Liver (tissue), 9 donors: ENCODE measurements around the gene IFNA5. TPM values are rescaled to one million over a fixed set of nuclear protein-coding genes. Genes with fewer than 3 reads are reported as not detected.

Source experiments
- DNase-seq: peaks from one replicate; pipeline ENCODE4 v3.0.0-alpha.2; 2017; ENCODE audit warnings: low spot score
- H3K27ac ChIP-seq, 2 donors: one replicate each; pipeline ENCODE4 v1.7.0; 2013; ENCODE audit warnings: inconsistent platforms in 2 of 2, low read length in 2 of 2, control low read depth in 1 of 2, low read depth in 1 of 2, mild to moderate bottlenecking in 1 of 2
- H3K27me3 ChIP-seq, 4 donors: one replicate each; pipeline versions ENCODE4 v1.6.1 to v1.7.0; 2013; ENCODE audit warnings: low read length in 3 of 4, inconsistent platforms in 1 of 4, mild to moderate bottlenecking in 1 of 4, moderate library complexity in 1 of 4; ENCODE audit not compliant: control insufficient read depth in 4 of 4, insufficient read depth in 4 of 4
- H3K36me3 ChIP-seq, 4 donors: one replicate each; pipeline versions ENCODE4 v1.6.1 to v1.7.0; 2013; ENCODE audit warnings: low read length in 3 of 4, mild to moderate bottlenecking in 3 of 4, low read depth in 1 of 4, moderate library complexity in 1 of 4; ENCODE audit not compliant: control insufficient read depth in 4 of 4, insufficient read depth in 3 of 4
- H3K4me1 ChIP-seq, 4 donors: one replicate each; pipeline versions ENCODE4 v1.6.1 to v1.7.0; 2013; ENCODE audit warnings: low read length in 3 of 4, mild to moderate bottlenecking in 3 of 4, moderate library complexity in 1 of 4; ENCODE audit not compliant: control insufficient read depth in 4 of 4, insufficient read depth in 4 of 4
- H3K4me3 ChIP-seq, 3 donors: one replicate each; pipeline versions ENCODE4 v1.6.1 to v1.7.0; 2013; ENCODE audit warnings: low read length in 3 of 3, control low read depth in 1 of 3, low read depth in 1 of 3, mild to moderate bottlenecking in 1 of 3
- H3K9ac ChIP-seq, 2 donors: one replicate each; pipeline ENCODE4 v1.7.0; 2013; ENCODE audit warnings: low read length in 2 of 2, mild to moderate bottlenecking in 2 of 2, moderate library complexity in 2 of 2, control low read depth in 1 of 2, low read depth in 1 of 2
- H3K9me3 ChIP-seq, 4 donors: one replicate each; pipeline versions ENCODE4 v1.6.1 to v1.7.0; 2013; ENCODE audit warnings: low read length in 3 of 4; ENCODE audit not compliant: control insufficient read depth in 4 of 4
- EGR1 ChIP-seq, 2 donors: IDR thresholded peaks; 2 replicates each; pipeline ENCODE4 v1.6.1; 2016 to 2018; ENCODE audit warnings: antibody characterized with exemption in 2 of 2, low read depth in 2 of 2
- FOXA2 ChIP-seq: IDR thresholded peaks from 2 replicates; pipeline ENCODE4 v1.6.1; 2016; ENCODE audit warnings: antibody characterized with exemption
- GABPA ChIP-seq, 2 donors: IDR thresholded peaks in 1 of 2; conservative IDR thresholded peaks in 1 of 2; 2 replicates each; pipeline ENCODE4 v1.6.1; 2016; ENCODE audit warnings: antibody characterized with exemption in 2 of 2, mild to moderate bottlenecking in 1 of 2, moderate library complexity in 1 of 2
- HNF4A ChIP-seq, 2 donors: conservative IDR thresholded peaks; 2 replicates each; pipeline ENCODE4 v1.6.1; 2016; ENCODE audit warnings: antibody characterized with exemption in 2 of 2, mild to moderate bottlenecking in 2 of 2
- HNF4G ChIP-seq: IDR thresholded peaks from 2 replicates; pipeline ENCODE4 v1.6.1; 2016; ENCODE audit warnings: antibody characterized with exemption
- JUND ChIP-seq, 2 donors: IDR thresholded peaks; 2 replicates each; pipeline ENCODE4 v1.6.1; 2016; ENCODE audit warnings: antibody characterized with exemption in 2 of 2
- MAX ChIP-seq: IDR thresholded peaks from 2 replicates; pipeline ENCODE4 v1.6.1; 2016; ENCODE audit warnings: antibody characterized with exemption
- NR2F2 ChIP-seq: IDR thresholded peaks from 2 replicates; pipeline ENCODE4 v1.6.1; 2016; ENCODE audit warnings: antibody characterized with exemption
- RAD21 ChIP-seq, 2 donors: IDR thresholded peaks; 2 replicates each; pipeline ENCODE4 v1.6.1; 2016; ENCODE audit warnings: antibody characterized with exemption in 2 of 2, mild to moderate bottlenecking in 2 of 2
- REST ChIP-seq: IDR thresholded peaks from 2 replicates; pipeline ENCODE4 v1.6.1; 2016; ENCODE audit warnings: antibody characterized with exemption, mild to moderate bottlenecking
- RXRA ChIP-seq, 2 donors: IDR thresholded peaks; 2 replicates each; pipeline ENCODE4 v1.6.1; 2017 to 2018; ENCODE audit warnings: antibody characterized with exemption in 2 of 2, mild to moderate bottlenecking in 1 of 2
- SP1 ChIP-seq: IDR thresholded peaks from 2 replicates; pipeline ENCODE4 v1.6.1; 2018; ENCODE audit warnings: antibody characterized with exemption, mild to moderate bottlenecking
- TAF1 ChIP-seq: conservative IDR thresholded peaks from 2 replicates; pipeline ENCODE4 v1.6.1; 2016; ENCODE audit warnings: antibody characterized with exemption, mild to moderate bottlenecking
- YY1 ChIP-seq: IDR thresholded peaks from 2 replicates; pipeline ENCODE4 v1.6.1; 2016; ENCODE audit warnings: antibody characterized with exemption, mild to moderate bottlenecking
- WGBS: extraction: QIAGEN DNeasy Blood & Tissue Kit; methylation state at CpG from one replicate; pipeline ENCODE4 v1.1.7; 2013; 5-methylcytosine and 5-hydroxymethylcytosine counted together
- polyA plus RNA-seq, 2 donors: library from polyadenylated mRNA; stranded (reverse) in 1 of 2; unstranded in 1 of 2; fragments of 200-250 nt in 1 of 2; fragments of >200 nt in 1 of 2; fragmentation: Nextera tagmentation in 1 of 2; extraction: Ambion mirVana in 1 of 2; gene quantifications; one replicate each; pipeline versions ENCODE4 v1.2.1 to v1.2.3, GENCODE V29; 2013 to 2015
- total RNA-seq, 2 donors: library from RNA; depleted of rRNA; stranded (reverse); fragments of >200 nt; gene quantifications; one replicate each; pipeline ENCODE4 v1.2.3, GENCODE V29; 2014
- TF ChIP-seq, protein P1 (sequence below): IDR thresholded peaks from 2 replicates; pipeline ENCODE4 v1.6.1; 2016; ENCODE audit warnings: antibody characterized with exemption
- TF ChIP-seq, protein P2 (sequence below): IDR thresholded peaks from 2 replicates; pipeline ENCODE4 v1.6.1; 2016; ENCODE audit warnings: antibody characterized with exemption
- TF ChIP-seq, protein P3 (sequence below): fragments of 150-350 bp; IDR thresholded peaks from 2 replicates; pipeline ENCODE4 v1.5.1; 2017; ENCODE audit warnings: improper control_type of control experiment, low read depth, low read length; ENCODE audit not compliant: missing input control
- donor health status: healthy.
- donor health status: healthy.
- donor health status: healthy.
- donor health status: healthy.
- donor health status: healthy.

The IFNA5 gene
- total RNA-seq = under 1 TPM in 1 of 2 donors, not detected in 1; 0.25 TPM
- not detected for polyA plus RNA-seq

DNA sequence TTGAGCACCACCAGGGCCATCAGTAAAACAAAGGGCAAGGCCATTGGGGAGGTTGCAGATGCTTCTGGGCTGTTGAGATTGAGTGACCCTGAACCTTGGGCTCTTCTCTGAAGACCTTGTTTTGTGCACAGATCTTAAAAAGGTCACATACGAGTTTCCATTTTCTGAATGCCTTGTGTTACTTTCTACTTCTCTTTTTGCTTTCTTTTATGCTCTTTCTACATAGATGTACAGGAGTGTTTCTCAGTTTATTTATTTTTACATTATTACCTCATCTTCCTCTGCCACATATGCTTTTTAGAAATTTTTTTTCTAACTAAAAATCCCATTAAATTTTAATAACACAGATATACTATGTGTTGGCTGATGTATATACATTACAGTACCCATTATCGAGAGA, at the start of gene IFNA5:
IFNA5 (minus strand) TSS at position 101 of the 400 bp plus-strand sequence; CDS start at position 44, 57 bp downstream.
- Histone ChIP-seq H3K27me3 (peaks cover 0 to 2% (median 0%) of the 10 kb centered on the region in 4 donors), H3K9ac (no peak within 1 kb of the TSS), H3K36me3 (no peaks in the 10 kb centered on the region), H3K27ac (no peak within 1 kb of the TSS), H3K4me1 (no peaks in the 10 kb centered on the region), H3K9me3 (no peaks in the 10 kb centered on the region), H3K4me3 (no peak within 1 kb of the TSS)
- 81% methylated on average over 2 of the region's 2 CpGs for WGBS
- no peak for TF ChIP-seq REST
- no peak for TF ChIP-seq RAD21 (IDR thresholded peaks at IDR 0.05)
- TF ChIP-seq YY1 = no peak
- TF ChIP-seq FOXA2 = no peak
- no peak for TF ChIP-seq JUND (IDR thresholded peaks at IDR 0.05)
- no peak for TF ChIP-seq SP1
- TF ChIP-seq NR2F2 = no peak
- TF ChIP-seq RXRA (IDR thresholded peaks at IDR 0.05) = no peak
- TF ChIP-seq HNF4A (conservative IDR thresholded peaks at IDR 0.05) = no peak
- TF ChIP-seq, protein P1, sequence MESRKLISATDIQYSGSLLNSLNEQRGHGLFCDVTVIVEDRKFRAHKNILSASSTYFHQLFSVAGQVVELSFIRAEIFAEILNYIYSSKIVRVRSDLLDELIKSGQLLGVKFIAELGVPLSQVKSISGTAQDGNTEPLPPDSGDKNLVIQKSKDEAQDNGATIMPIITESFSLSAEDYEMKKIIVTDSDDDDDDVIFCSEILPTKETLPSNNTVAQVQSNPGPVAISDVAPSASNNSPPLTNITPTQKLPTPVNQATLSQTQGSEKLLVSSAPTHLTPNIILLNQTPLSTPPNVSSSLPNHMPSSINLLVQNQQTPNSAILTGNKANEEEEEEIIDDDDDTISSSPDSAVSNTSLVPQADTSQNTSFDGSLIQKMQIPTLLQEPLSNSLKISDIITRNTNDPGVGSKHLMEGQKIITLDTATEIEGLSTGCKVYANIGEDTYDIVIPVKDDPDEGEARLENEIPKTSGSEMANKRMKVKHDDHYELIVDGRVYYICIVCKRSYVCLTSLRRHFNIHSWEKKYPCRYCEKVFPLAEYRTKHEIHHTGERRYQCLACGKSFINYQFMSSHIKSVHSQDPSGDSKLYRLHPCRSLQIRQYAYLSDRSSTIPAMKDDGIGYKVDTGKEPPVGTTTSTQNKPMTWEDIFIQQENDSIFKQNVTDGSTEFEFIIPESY = no peak
- no peak for TF ChIP-seq TAF1
- TF ChIP-seq, protein P2, sequence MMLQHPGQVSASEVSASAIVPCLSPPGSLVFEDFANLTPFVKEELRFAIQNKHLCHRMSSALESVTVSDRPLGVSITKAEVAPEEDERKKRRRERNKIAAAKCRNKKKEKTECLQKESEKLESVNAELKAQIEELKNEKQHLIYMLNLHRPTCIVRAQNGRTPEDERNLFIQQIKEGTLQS = no peak
- no peak for DNase-seq

GRCh38 chr9:21350787-21351186, 45.7 kb upstream of the IFNA5 start, which contains the start of gene IFNA6:
IFNA6 (minus strand) TSS chr9:21350887; CDS start chr9:21350887, 0 bp downstream.
- no peak within 1 kb of the TSS for H3K9ac ChIP-seq
- H3K4me3 ChIP-seq = no peak within 1 kb of the TSS
- 85% methylated on average over 1 of the region's 1 CpG for WGBS
- TF ChIP-seq GABPA (IDR thresholded peaks at IDR 0.05 in 1 of 2, conservative IDR thresholded peaks at IDR 0.05 in 1 of 2) (no peak), RXRA (IDR thresholded peaks at IDR 0.05) (no peak), MAX (no peak), HNF4A (conservative IDR thresholded peaks at IDR 0.05) (no peak), RAD21 (IDR thresholded peaks at IDR 0.05) (no peak), EGR1 (IDR thresholded peaks at IDR 0.05; ENCODE audit: low read depth in 2 of 2) (no peak), HNF4G (no peak), TAF1 (no peak), SP1 (no peak), YY1 (no peak), NR2F2 (no peak)
- TF ChIP-seq, protein P3, sequence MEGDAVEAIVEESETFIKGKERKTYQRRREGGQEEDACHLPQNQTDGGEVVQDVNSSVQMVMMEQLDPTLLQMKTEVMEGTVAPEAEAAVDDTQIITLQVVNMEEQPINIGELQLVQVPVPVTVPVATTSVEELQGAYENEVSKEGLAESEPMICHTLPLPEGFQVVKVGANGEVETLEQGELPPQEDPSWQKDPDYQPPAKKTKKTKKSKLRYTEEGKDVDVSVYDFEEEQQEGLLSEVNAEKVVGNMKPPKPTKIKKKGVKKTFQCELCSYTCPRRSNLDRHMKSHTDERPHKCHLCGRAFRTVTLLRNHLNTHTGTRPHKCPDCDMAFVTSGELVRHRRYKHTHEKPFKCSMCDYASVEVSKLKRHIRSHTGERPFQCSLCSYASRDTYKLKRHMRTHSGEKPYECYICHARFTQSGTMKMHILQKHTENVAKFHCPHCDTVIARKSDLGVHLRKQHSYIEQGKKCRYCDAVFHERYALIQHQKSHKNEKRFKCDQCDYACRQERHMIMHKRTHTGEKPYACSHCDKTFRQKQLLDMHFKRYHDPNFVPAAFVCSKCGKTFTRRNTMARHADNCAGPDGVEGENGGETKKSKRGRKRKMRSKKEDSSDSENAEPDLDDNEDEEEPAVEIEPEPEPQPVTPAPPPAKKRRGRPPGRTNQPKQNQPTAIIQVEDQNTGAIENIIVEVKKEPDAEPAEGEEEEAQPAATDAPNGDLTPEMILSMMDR = no peak
- TF ChIP-seq, protein P2 = no peak
- TF ChIP-seq, protein P1 = no peak
- no peak for DNase-seq
- H3K27ac ChIP-seq = no peak within 1 kb of the TSS
- no peaks in the 10 kb centered on the region for H3K4me1 ChIP-seq
- H3K9me3 ChIP-seq = no peaks in the 10 kb centered on the region
- H3K27me3 ChIP-seq = peaks cover 0 to 17% (median 3%) of the 10 kb centered on the region in 4 donors
- H3K36me3 ChIP-seq = no peaks in the 10 kb centered on the region
